Mesendoderm (in vitro differentiated cells): Measurements from ENCODE around the gene BTBD10.
A peak's percentile ranks its signal among the peaks of the same experiment; 100 is the strongest.

Source experiments
- DNase-seq: peaks from one replicate; pipeline ENCODE4 v3.0.0; 2013
- H2AK5ac ChIP-seq: 2 replicates; pipeline ENCODE4 v1.6.1; 2013; ENCODE audit warnings: low read length, inconsistent platforms
- H2BK120ac ChIP-seq: 2 replicates; pipeline ENCODE4 v1.6.1; 2013; ENCODE audit warnings: low read depth, mild to moderate bottlenecking, low read length, moderate library complexity, mixed read lengths
- H2BK15ac ChIP-seq: replicated peaks from 2 replicates; pipeline ENCODE4 v1.6.1; 2013; ENCODE audit warnings: low read depth, mild to moderate bottlenecking, moderate library complexity
- H2BK5ac ChIP-seq: 2 replicates; pipeline ENCODE4 v1.6.1; 2013; ENCODE audit warnings: low read length, inconsistent platforms
- H3K18ac ChIP-seq: 2 replicates; pipeline ENCODE4 v1.6.1; 2013; ENCODE audit warnings: mild to moderate bottlenecking, low read length, mixed read lengths
- H3K23ac ChIP-seq: one replicate; pipeline ENCODE4 v1.6.1; 2013; ENCODE audit warnings: low read length
- H3K27ac ChIP-seq: 2 replicates; pipeline ENCODE4 v1.5.1; 2013; ENCODE audit warnings: low read depth, mild to moderate bottlenecking, inconsistent platforms, low read length, moderate library complexity
- H3K27me3 ChIP-seq: 2 replicates; pipeline ENCODE4 v1.6.1; 2013; ENCODE audit warnings: low read length, control low read depth, mild to moderate bottlenecking, inconsistent platforms; ENCODE audit not compliant: insufficient read depth, poor library complexity
- H3K36me3 ChIP-seq: 2 replicates; pipeline ENCODE4 v1.6.1; 2013; ENCODE audit warnings: low read length, inconsistent platforms; ENCODE audit not compliant: control insufficient read depth, insufficient read depth
- H3K4ac ChIP-seq: one replicate; pipeline ENCODE4 v1.6.1; 2013; ENCODE audit warnings: low read depth, mild to moderate bottlenecking, low read length, moderate library complexity
- H3K4me1 ChIP-seq: 2 replicates; pipeline ENCODE4 v1.6.1; 2013; ENCODE audit warnings: low read depth, low read length, inconsistent platforms; ENCODE audit not compliant: control insufficient read depth
- H3K4me2 ChIP-seq: 2 replicates; pipeline ENCODE4 v1.6.1; 2013; ENCODE audit warnings: low read length
- H3K4me3 ChIP-seq: 2 replicates; pipeline ENCODE4 v1.5.1; 2013; ENCODE audit warnings: mild to moderate bottlenecking, low read length
- H3K56ac ChIP-seq: one replicate; pipeline ENCODE4 v1.6.1; 2013; ENCODE audit warnings: low read length
- H3K79me1 ChIP-seq: 2 replicates; pipeline ENCODE4 v1.6.1; 2013; ENCODE audit warnings: low read length, inconsistent platforms
- H3K79me2 ChIP-seq: 2 replicates; pipeline ENCODE4 v1.6.1; 2013; ENCODE audit warnings: mild to moderate bottlenecking, low read length; ENCODE audit not compliant: control insufficient read depth, insufficient read depth
- H3K9ac ChIP-seq: 2 replicates; pipeline ENCODE4 v1.6.1; 2013; ENCODE audit warnings: low read length, inconsistent platforms
- H4K5ac ChIP-seq: one replicate; pipeline ENCODE4 v1.6.1; 2013; ENCODE audit warnings: low read length
- H4K8ac ChIP-seq: one replicate; pipeline ENCODE4 v1.6.1; 2013; ENCODE audit warnings: low read depth, mild to moderate bottlenecking, control low read depth, low read length, moderate library complexity
- WGBS: extraction: QIAGEN DNeasy Blood & Tissue Kit; methylation state at CpG from one replicate; pipeline ENCODE4 v1.1.7; 2013; ENCODE audit warnings: low lambda C conversion rate, missing lambda C conversion rate; ENCODE audit not compliant: insufficient coverage; ENCODE audit errors: extremely low coverage; 5-methylcytosine and 5-hydroxymethylcytosine counted together

Gene BTBD10

DNA sequence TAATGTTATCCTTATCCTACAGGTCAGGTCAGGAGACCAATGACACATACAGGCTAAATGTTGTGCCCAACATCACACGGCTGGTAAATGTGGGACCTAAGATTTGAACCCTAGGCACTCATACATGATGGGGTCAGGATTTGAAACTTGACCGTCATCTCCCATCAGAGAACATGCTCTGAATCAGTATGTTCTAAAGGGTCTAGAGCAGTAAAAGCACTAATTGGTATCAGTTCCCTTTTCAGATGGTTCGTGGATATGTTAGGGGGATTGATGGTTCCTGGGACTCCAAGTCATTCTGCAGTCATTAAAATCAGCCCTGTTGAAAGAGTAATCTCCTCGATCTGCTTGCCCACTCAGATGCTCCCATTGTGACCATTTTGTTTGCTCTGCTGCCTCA is 120.0 kb downstream of the BTBD10 start:
- WGBS = no CpG with 5 or more reads among the region's 4 CpGs
- no peaks in the 10 kb centered on the region for H3K4me1 ChIP-seq
- no peak overlapping the region for H3K18ac ChIP-seq
- no peak overlapping the region for H3K4ac ChIP-seq
- no peak overlapping the region for H3K23ac ChIP-seq
- H3K79me1 ChIP-seq = no peaks in the 10 kb centered on the region
- no peak overlapping the region for H3K4me2 ChIP-seq
- H2BK5ac ChIP-seq = no peak overlapping the region
- no peaks in the 10 kb centered on the region for H3K79me2 ChIP-seq
- no peak overlapping the region for H3K27ac ChIP-seq
- DNase-seq = no peak
- no peak overlapping the region for H2BK15ac ChIP-seq
- H2BK120ac ChIP-seq = no peak overlapping the region
- no peak overlapping the region for H2AK5ac ChIP-seq
- no peaks in the 10 kb centered on the region for H3K36me3 ChIP-seq
- H3K27me3 ChIP-seq = no peaks in the 10 kb centered on the region
- H4K5ac ChIP-seq = no peak overlapping the region
- H3K9ac ChIP-seq = no peak overlapping the region
- no peak overlapping the region for H4K8ac ChIP-seq
- no peak overlapping the region for H3K4me3 ChIP-seq
- no peak overlapping the region for H3K56ac ChIP-seq

DNA sequence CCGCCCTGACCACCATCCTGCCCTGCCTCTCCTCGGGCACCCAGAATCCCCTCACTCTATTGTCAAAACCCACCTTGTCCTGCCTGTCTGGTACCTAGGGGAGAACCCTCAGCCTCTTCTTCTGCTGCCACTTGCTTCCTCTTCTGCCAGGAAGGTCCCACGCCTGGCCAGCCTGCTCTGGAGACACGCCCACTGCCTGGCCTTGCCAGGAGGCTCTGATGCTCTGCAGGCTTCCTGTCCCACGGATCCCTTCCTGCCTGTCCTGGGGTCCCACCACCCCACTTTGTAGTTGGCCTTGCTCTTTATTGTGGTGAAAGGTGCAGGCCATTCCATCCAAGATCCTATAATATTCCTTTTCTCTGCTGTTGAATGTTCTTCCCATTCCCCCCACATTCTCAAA is 122.0 kb downstream of the BTBD10 start:
- Histone ChIP-seq H3K4me2 (no peak overlapping the region), H3K79me2 (no peaks in the 10 kb centered on the region), H2BK120ac (no peak overlapping the region), H3K4ac (no peak overlapping the region), H2BK5ac (no peak overlapping the region), H3K79me1 (no peaks in the 10 kb centered on the region), H2BK15ac (no peak overlapping the region), H3K36me3 (no peaks in the 10 kb centered on the region), H3K9ac (no peak overlapping the region), H3K4me3 (no peak overlapping the region), H2AK5ac (no peak overlapping the region), H3K27ac (no peak overlapping the region), H3K27me3 (no peaks in the 10 kb centered on the region), H3K18ac (no peak overlapping the region), H4K5ac (no peak overlapping the region), H3K56ac (no peak overlapping the region), H4K8ac (no peak overlapping the region), H3K4me1 (no peaks in the 10 kb centered on the region), H3K23ac (no peak overlapping the region)
- DNase-seq = no peak
- no CpG with 5 or more reads among the region's 5 CpGs for WGBS

DNA sequence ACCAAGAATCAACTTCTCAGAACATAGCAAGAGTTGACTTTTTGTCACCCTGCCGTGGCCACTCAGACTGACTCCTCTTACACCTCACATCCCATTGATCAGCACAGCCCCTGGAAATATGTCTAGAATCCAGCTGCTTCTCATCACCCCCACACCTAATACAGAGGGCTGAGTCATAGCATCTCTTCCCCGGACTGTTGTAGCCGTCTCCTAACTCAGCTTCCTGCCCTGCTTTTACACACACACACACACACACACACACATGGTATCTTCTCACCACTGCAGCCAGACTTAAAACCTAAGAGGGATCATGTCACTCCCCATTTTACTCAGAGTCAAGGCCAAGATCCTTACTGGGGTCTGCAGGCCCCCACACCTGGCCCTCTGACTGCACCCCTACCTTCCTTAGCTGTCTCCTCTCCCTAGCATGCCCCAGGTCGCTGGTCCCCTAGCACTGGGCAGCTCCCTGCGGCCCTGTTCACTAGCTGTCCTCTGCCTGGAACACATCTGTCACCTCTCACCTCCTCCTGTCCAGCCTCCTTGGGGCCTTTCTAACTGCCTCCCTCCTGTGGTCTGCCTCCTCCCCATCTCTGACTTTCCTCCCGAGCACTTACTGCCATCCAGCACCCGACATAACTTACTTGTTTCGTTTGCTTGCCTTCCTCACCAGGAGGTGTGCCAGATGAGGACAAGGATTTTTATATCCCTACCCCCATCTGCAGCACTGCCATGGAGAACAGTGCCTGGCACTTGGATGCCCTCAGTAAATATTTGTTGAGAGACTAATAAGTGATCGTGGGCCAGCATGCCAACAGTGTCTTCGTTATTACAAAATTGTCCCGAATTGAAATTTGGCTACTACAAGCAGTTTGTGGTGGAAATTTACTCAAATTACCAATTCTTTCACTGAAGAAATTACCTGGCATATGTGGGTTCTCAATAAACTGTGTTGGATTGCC is 123.5 kb downstream of the BTBD10 start:
- no peak for DNase-seq
- Histone ChIP-seq H3K4ac (no peak overlapping the region), H3K23ac (no peak overlapping the region), H3K27me3 (no peaks in the 10 kb centered on the region), H3K36me3 (no peaks in the 10 kb centered on the region), H3K9ac (no peak overlapping the region), H4K5ac (no peak overlapping the region), H3K4me1 (no peaks in the 10 kb centered on the region), H4K8ac (no peak overlapping the region), H2BK15ac (no peak overlapping the region), H3K79me1 (no peaks in the 10 kb centered on the region), H2AK5ac (no peak overlapping the region), H2BK120ac (no peak overlapping the region), H3K4me3 (no peak overlapping the region), H3K27ac (no peak overlapping the region), H3K4me2 (no peak overlapping the region), H3K56ac (no peak overlapping the region), H3K18ac (no peak overlapping the region), H3K79me2 (no peaks in the 10 kb centered on the region), H2BK5ac (no peak overlapping the region)
- WGBS = no CpG with 5 or more reads among the region's 11 CpGs

DNA sequence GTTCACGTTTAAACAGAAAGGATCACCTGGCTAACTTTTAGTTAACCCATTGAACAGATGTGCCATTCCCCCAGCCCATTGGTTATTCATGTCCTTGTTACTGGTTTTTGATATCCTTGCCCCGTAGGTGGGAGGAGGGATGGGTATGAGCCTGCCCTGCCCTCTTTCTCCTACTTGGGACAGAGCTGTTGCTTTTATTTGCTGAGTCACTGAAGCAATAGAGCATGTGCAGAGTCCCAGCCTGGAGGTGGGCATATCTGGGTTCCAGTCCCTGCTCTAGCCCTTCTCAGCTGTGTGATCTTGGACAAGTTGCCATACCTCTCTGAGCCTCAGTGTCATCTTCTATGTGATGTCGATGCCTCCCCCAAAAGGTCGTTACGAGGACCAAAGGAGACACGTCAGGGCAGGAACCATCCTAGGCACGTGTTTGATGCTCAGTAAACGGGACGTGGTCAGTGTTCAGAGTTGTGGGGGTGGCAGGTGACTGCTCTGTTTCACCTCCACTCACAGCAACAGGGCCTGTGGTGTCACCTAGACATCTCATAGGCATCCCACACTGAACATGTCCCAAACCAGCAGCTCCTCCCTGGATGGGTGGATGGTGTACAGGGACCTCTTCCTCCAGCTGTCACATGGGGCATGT is 124.5 kb downstream of the BTBD10 start:
- Histone ChIP-seq H3K79me2 (no peaks in the 10 kb centered on the region), H3K4ac (no peak overlapping the region), H2AK5ac (no peak overlapping the region), H2BK15ac (no peak overlapping the region), H3K18ac (no peak overlapping the region), H3K23ac (peak overlapping the region; percentile 51), H3K27ac (no peak overlapping the region), H3K27me3 (no peaks in the 10 kb centered on the region), H4K8ac (no peak overlapping the region), H3K4me1 (no peaks in the 10 kb centered on the region), H2BK120ac (no peak overlapping the region), H3K79me1 (no peaks in the 10 kb centered on the region), H3K9ac (no peak overlapping the region), H3K56ac (no peak overlapping the region), H3K4me2 (no peak overlapping the region), H2BK5ac (no peak overlapping the region), H3K4me3 (no peak overlapping the region), H4K5ac (no peak overlapping the region), H3K36me3 (no peaks in the 10 kb centered on the region)
- no CpG with 5 or more reads among the region's 9 CpGs for WGBS
- no peak for DNase-seq

DNA sequence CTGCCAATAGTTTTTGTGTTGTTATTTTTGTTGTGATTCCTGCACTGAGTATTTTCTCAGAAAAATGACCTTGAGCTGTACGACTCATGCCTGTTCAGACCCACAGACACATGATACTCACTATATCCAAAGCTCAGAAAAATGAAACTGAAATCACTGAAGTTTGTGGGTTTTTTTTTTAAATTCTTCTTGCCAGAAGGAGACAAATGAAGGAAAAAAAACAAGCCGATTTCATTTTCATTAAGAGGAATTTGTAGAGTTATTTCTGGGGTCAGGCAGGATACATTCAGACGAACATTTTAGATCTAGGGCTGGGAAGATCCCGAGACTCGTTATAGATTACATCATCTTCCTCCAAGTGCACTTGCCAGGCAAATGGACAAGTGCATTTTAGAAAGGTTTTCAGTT is 125.0 kb downstream of the BTBD10 start:
- Histone ChIP-seq H3K9ac (no peak overlapping the region), H2BK120ac (no peak overlapping the region), H2BK15ac (no peak overlapping the region), H3K79me1 (no peaks in the 10 kb centered on the region), H3K36me3 (no peaks in the 10 kb centered on the region), H3K79me2 (no peaks in the 10 kb centered on the region), H2AK5ac (no peak overlapping the region), H3K4ac (no peak overlapping the region), H2BK5ac (no peak overlapping the region), H3K23ac (no peak overlapping the region), H3K18ac (no peak overlapping the region), H3K4me1 (no peaks in the 10 kb centered on the region), H3K27ac (no peak overlapping the region), H3K56ac (no peak overlapping the region), H4K8ac (no peak overlapping the region), H3K4me3 (no peak overlapping the region), H3K4me2 (no peak overlapping the region), H3K27me3 (no peaks in the 10 kb centered on the region), H4K5ac (no peak overlapping the region)
- WGBS = no CpG with 5 or more reads among the region's 5 CpGs
- no peak for DNase-seq
